Stimulated activated CD4-positive, alpha-beta T cell treated with anti-CD3 and anti-CD28 coated beads, Interleukin-1b, Interleukin-23, amount 100 ng/mL, for 24 hours (primary cell): ENCODE results near the gene FA2H.
A peak's percentile ranks its signal among the peaks of the same experiment; 100 is the strongest.

Experiments
- DNase-seq, 4 experiments: peaks; one replicate each; pipeline ENCODE4 v3.0.0-alpha.2; 2020; ENCODE audit warnings: low read depth in 4 of 4, low spot score in 1 of 4

The FA2H gene

DNA sequence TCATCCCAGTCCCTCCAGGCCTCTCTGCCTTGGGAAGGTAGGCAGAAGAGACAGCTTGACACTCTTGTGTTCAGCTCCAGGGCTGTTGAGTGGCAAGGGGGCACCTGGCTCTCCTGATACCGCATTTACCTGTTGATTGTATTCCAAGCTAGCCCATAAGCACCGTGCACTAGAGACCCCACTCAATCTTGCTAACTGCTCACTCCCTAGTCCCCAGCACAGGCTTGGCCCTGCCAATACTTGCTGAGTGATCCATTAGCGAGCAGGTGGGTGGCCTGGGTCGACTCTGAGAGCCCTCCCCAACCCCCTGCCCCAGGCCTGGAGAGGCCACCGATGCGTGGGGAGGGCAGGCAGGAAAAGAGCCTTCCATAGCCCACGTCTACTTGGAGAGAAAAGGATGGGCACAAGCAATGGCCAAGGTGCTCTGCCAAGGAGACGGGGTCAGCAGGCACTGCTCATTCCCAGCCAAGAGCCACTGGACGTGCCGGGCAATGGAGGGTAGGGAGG lies 29.5 kb downstream of the FA2H start:
- no peak for DNase-seq

- DNase-seq: no peak
These were observed 30.1 kb downstream of the FA2H start for GRCh38 chr16:74744566-74744965.

GRCh38 chr16:74743668-74744299 lies 30.8 kb downstream of the FA2H start:
- no peak for DNase-seq

DNA sequence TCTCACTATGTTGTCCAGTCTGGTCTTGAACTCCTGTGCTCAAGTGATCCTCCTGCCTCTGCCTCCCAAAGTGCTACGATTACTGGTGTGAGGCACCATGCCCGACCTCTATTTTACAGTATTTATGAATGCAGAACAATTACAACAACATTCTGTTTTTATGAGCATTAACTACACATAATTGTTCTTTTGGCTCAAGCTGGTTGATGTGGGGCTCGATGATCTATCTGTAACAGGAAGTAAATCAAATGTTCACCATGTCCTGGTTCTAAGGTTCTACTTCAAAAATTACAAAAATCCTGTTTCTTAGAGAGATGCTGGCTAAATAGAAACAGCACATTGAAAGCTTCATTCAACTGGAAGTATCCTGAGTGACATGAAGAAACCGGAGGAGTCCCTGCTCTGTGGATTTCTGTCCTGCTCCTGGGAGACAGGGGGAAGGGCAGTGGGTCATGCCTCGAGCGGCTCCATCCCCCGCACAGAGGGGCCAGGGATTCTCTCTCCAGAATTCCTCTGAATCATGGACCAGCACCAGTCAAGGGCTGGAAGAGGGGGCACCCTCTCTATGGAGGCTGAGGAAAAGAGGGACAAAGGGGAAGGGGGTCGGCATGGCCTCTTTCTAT lies 31.5 kb downstream of the FA2H start:
- no peak for DNase-seq

- no peak for DNase-seq
These were observed 32.6 kb downstream of the FA2H start for GRCh38 chr16:74742051-74742481.

GRCh38 chr16:74740795-74741304 lies 33.8 kb downstream of the FA2H start:
- no peak for DNase-seq

DNA sequence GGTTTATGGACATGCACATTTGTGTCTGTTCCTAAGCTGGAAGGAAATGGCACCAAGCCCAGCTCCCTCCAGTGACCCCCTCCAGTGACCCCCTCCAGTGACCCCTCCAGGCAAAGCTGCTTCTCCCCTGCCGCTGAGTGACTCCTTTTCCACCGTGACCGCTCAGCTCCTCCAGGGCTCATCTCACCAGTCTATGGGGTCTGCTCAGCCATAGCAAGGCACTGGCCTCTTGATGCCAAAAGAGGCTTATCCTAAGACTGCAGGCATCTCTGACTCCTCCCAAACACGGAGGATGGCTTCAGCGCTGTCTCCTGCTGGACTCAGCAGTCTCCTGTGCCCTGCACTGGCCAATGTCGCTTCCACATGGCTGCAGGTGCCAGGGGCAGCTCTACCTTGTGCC lies 35.3 kb downstream of the FA2H start:
- DNase-seq: no peak

GRCh38 chr16:74738816-74739215 lies 35.8 kb downstream of the FA2H start:
- DNase-seq: no peak

- DNase-seq: no peak
These were observed 36.5 kb downstream of the FA2H start for GRCh38 chr16:74738113-74738541.

- no peak for DNase-seq
These were observed 37.1 kb downstream of the FA2H start for GRCh38 chr16:74737521-74737920.

GRCh38 chr16:74736531-74737157 lies 38.0 kb downstream of the FA2H start:
- DNase-seq: no peak

GRCh38 chr16:74735554-74735953 lies 39.1 kb downstream of the FA2H start:
- no peak for DNase-seq

GRCh38 chr16:74735162-74735452 lies 39.5 kb downstream of the FA2H start:
- no peak for DNase-seq

- no peak for DNase-seq
These were observed 40.1 kb downstream of the FA2H start for GRCh38 chr16:74734361-74735161.

GRCh38 chr16:74732707-74733350 lies 41.8 kb downstream of the FA2H start:
- DNase-seq: no peak

- no peak for DNase-seq
These were observed 42.7 kb downstream of the FA2H start for GRCh38 chr16:74731853-74732477.

DNA sequence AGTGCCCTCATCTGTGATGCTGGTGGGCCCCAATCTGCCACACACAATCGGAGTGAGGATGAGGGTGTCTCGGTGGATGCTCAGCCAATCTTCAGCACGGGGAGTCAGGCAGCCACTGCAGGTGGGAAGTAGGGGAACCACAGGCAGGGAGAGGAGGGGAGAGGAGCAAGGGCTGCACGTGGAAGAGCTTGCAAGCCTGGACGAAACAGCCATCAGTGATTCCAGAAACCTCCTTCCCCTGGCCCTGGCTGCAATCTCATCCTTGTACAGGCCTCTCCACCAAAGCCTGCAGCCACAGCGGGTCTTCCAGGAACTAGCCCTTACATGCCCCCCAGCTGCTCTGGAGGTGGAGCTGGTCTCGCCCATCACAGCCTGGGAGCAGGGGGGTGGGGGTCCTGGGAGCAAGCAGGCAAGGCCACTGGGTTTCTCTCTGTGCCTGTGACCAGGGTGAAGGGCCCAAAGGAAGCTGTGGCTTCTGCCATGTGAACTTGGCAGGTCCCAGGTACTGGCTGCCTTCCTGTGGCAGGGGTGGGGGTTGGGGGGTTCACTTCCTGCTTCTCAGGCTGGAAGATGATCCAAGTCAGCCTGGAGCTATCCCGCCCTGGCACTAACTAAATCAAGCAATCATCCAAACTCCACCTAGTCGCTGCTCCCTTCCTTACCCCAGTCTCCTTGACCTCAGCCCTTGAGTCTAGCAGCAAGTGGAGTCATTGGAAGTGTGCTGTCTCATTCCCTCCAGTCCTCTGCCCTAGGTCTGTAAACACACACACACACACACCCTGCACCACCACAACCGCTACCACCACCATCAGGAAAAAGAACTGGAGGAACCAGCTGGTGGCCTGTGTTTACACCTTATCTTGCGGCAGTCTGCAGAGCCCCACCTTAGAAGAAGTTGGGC lies 44.6 kb downstream of the FA2H start:
- DNase-seq: no peak

- no peak for DNase-seq
These were observed 46.7 kb downstream of the FA2H start for GRCh38 chr16:74727903-74728302.

DNA sequence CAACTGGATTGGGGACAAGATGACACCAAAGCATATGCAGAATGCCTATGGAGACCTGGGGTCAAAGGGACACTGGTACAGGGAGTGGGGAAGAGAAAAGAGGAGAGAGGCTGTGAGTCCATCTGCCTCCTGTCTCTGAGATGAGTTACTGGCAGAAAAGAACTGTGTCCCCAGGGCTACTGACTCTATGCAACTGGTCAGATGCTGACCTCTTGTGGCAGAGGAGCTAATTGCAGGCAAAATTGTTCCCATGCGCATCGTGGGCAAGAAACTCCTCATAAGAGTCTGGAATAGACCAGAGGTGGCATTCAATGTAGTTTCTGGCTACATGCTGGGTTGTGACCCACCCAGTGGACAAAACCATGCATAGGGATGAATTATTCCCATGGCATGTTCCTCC lies 47.9 kb downstream of the FA2H start:
- peak in 1 of 4 experiments; percentile 30 for DNase-seq
